Colonic mucosa (tissue), 4 donors: Measurements from ENCODE around the gene PSMC4. TPM values are rescaled to one million over a fixed set of nuclear protein-coding genes. Genes with fewer than 3 reads are reported as not detected.

Experiments used
- DNase-seq: peaks from one replicate; pipeline ENCODE4 v3.0.0-alpha.2; 2020
- H3K27ac ChIP-seq: fragments of 200-600 bp; one replicate; pipeline ENCODE4 v1.8.0; 2021
- H3K27me3 ChIP-seq: fragments of 200-600 bp; one replicate; pipeline ENCODE4 v1.8.0; 2021
- H3K36me3 ChIP-seq: fragments of 200-600 bp; one replicate; pipeline ENCODE4 v1.8.0; 2021
- H3K4me1 ChIP-seq: fragments of 200-600 bp; one replicate; pipeline ENCODE4 v1.8.0; 2021; ENCODE audit warnings: mild to moderate bottlenecking
- H3K4me3 ChIP-seq: fragments of 200-600 bp; one replicate; pipeline ENCODE4 v1.8.0; 2021
- H3K9ac ChIP-seq, 2 donors: one replicate each; pipeline ENCODE4 v1.7.0; 2013; ENCODE audit warnings: control low read depth in 2 of 2, low read depth in 2 of 2, low read length in 2 of 2
- H3K9me3 ChIP-seq: fragments of 200-600 bp; one replicate; pipeline ENCODE4 v1.8.0; 2021
- intact Hi-C: fragments of 100-400 bp; cut with DNase I; formaldehyde crosslinking; loops from one replicate; pipeline ENCODE4 v1.14.1; 2022
- total RNA-seq, 2 donors: library from RNA; stranded (reverse); fragmentation: NEBNext Ultra II Directional in 1 of 2; extraction: Animal tissue kit (Norgen Biotek cat#: 25700) in 1 of 2; gene quantifications; one replicate each; pipeline ENCODE4 v1.2.1, GENCODE V29; 2021
- TF ChIP-seq, protein P1 (sequence below): fragments of 200-600 bp; IDR thresholded peaks from one replicate; pipeline ENCODE4 v1.8.0; 2022; ENCODE audit warnings: antibody characterized with exemption, mild to moderate bottlenecking
- donor health status: healthy.
- donor health status: DM: no; HTN: no; CAD: no.
- donor health status: DM: no; HTN: no; CAD: no.

Gene PSMC4
- total RNA-seq, 2 donors from 2014 or later = 87.3 to 143 TPM

DNA sequence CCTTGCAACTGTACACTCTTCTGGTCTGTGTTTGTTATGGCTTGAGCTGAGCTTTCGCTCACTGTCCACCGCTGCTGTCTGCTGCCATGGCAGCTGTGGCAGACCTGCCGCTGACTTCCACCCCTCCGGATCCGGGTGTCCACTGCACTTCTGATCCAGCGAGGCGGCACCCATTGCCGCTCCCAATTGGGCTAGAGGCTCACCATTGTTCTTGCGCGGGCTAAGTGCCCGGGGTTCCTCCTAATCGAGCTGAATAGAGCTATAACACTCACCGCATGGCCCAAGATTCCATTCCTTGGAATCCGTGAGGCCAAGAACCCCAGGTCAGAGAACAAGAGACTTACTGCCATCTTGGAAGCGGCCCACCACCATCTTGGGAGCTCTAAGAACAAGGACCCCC, 2.2 kb upstream of the PSMC4 start:
- Histone ChIP-seq H3K9ac (no peak overlapping the region), H3K4me3 (no peak overlapping the region), H3K4me1 (peaks cover 20% of the 10 kb centered on the region), H3K27me3 (no peaks in the 10 kb centered on the region), H3K27ac (no peak overlapping the region), H3K9me3 (no peaks in the 10 kb centered on the region), H3K36me3 (no peaks in the 10 kb centered on the region)
- intact Hi-C loops = no loop called here
- TF ChIP-seq, protein P1, sequence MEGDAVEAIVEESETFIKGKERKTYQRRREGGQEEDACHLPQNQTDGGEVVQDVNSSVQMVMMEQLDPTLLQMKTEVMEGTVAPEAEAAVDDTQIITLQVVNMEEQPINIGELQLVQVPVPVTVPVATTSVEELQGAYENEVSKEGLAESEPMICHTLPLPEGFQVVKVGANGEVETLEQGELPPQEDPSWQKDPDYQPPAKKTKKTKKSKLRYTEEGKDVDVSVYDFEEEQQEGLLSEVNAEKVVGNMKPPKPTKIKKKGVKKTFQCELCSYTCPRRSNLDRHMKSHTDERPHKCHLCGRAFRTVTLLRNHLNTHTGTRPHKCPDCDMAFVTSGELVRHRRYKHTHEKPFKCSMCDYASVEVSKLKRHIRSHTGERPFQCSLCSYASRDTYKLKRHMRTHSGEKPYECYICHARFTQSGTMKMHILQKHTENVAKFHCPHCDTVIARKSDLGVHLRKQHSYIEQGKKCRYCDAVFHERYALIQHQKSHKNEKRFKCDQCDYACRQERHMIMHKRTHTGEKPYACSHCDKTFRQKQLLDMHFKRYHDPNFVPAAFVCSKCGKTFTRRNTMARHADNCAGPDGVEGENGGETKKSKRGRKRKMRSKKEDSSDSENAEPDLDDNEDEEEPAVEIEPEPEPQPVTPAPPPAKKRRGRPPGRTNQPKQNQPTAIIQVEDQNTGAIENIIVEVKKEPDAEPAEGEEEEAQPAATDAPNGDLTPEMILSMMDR = no peak
- DNase-seq = peak; percentile 16

DNA sequence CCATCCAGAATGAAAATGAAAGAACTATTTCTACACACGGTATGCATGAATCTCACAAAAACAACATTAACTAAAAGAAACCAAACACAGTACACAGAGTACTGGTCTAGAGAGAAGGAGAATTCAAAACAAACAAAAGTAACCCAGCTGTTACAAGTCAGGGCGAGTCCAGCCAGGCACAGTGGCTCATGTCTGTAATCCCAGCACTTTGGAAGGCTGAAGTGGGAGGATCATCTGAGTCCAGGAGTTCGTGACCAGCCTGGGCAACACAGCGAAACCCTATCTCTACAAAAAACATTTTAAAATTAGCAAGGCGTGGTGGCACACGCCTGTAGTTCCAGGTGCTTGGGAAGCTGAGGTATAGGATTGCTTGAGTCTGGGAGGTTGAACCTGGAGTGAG, 1.7 kb upstream of the PSMC4 start:
- peak; percentile 17 for DNase-seq
- Histone ChIP-seq H3K4me1 (peaks cover 20% of the 10 kb centered on the region), H3K4me3 (no peak overlapping the region), H3K27ac (peak overlapping the region; percentile 95), H3K9ac (no peak overlapping the region), H3K36me3 (peaks cover 2% of the 10 kb centered on the region), H3K9me3 (no peaks in the 10 kb centered on the region), H3K27me3 (no peaks in the 10 kb centered on the region)
- TF ChIP-seq, protein P1 = no peak
- intact Hi-C loops = no loop called here

DNA sequence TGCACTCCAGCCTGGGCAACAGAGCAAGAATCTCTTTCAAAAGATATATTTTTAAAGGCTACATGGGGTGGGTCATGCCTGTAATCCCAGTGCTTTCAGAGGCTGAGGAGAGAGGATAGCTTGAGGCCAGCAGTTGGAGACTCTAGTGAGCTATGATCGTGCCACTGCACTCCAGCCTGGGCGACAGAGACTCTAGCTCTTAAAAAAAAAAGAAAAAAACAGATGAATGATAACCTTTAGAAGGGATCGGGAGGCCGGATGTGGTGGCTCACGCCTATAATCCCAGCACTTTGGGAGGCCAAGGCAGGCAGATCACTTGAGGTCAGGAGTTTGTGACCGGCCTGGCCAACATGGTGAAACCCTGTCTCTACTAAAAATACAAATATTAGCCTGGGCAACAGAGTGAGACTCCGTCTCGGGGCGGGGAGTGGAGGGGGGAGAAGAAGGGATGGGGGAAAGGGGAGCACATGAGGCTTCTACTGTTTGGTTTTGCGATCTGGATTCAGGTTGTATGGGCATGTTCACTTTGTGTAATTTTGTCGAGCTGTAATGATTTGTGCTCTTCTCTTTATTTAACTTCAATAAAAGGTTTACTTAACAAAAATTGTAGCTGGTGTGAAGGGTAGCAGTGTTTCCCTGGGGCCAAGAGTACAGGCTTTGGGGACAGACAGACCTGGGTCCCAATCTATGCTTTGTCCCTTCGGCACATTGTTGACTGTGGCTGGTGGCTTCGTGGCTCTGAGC, 1.1 kb upstream of the PSMC4 start:
- H3K4me3 ChIP-seq = peak overlapping the region; percentile 60
- peaks cover 4% of the 10 kb centered on the region for H3K36me3 ChIP-seq
- peaks cover 20% of the 10 kb centered on the region for H3K4me1 ChIP-seq
- intact Hi-C loops = no loop called here
- peak overlapping the region; percentile 95 for H3K27ac ChIP-seq
- no peaks in the 10 kb centered on the region for H3K9me3 ChIP-seq
- peak overlapping the region; percentile 79 to 93 for H3K9ac ChIP-seq
- TF ChIP-seq, protein P1 = no peak
- DNase-seq = peak; percentile 19
- H3K27me3 ChIP-seq = no peaks in the 10 kb centered on the region

DNA sequence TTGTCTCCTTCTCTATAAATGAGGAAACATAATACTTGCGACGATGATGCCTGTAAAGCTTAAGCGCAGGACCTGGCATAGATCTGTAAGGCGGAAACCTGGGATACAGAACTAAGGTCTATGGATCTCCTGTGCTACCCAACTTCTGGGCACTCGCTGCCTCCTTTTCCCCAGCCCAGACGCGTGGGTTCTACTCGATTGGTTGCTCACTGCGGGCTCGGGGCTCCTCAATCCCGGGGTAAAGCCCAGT, 615 bp upstream of the PSMC4 start:
- Histone ChIP-seq H3K9me3 (no peaks in the 10 kb centered on the region), H3K4me3 (peak overlapping the region; percentile 60), H3K36me3 (peaks cover 7% of the 10 kb centered on the region), H3K4me1 (peaks cover 20% of the 10 kb centered on the region), H3K27me3 (no peaks in the 10 kb centered on the region), H3K9ac (peak overlapping the region; percentile 79 to 93), H3K27ac (peak overlapping the region; percentile 95)
- intact Hi-C loops = no loop called here
- no peak for DNase-seq
- TF ChIP-seq, protein P1 = no peak

DNA sequence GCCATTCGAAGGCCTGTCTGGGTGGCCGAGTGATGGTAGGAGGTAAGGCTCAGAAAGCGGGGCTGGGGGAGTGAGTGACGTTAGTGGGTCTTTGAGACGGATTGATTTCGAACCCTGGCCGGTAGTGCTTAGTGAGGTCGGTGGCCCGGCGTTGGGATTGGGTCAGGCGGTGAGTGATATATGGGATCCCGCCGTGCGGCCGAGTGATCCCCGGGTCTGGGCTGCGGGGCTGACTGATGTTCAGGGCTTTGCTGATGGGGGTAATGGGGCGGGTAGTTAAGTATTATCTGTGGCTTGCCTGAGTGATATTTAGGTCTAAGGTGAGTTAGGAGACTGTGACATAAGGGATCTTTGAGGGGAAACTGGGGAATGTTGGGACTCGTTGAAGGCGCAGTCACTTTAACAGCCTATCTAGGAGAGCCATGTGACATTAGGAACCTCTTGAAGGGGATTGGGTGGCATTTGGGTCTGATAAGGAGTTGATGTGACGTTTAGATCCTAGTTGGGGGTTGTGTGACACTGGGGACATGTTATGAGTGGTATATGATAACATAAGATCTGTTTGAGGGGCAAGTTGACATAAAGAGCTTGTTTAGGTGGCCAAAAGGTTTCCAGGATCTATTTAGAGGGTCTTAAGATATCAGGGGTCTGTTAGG, 543 bp downstream of the PSMC4 start:
- peak overlapping the region; percentile 60 for H3K4me3 ChIP-seq
- peaks cover 12% of the 10 kb centered on the region for H3K36me3 ChIP-seq
- peak overlapping the region; percentile 77 to 93 for H3K9ac ChIP-seq
- TF ChIP-seq, protein P1 = no peak
- intact Hi-C loops = no loop called here
- peaks cover 20% of the 10 kb centered on the region for H3K4me1 ChIP-seq
- H3K27ac ChIP-seq = peak overlapping the region; percentile 95
- no peaks in the 10 kb centered on the region for H3K27me3 ChIP-seq
- H3K9me3 ChIP-seq = no peaks in the 10 kb centered on the region
- DNase-seq = no peak
